ENCODE results near the gene RIN3. TPM values are rescaled to one million over a fixed set of nuclear protein-coding genes. Genes with fewer than 3 reads are reported as not detected.

RIN3 gene
- total RNA-seq, 2 donors from 2014 or later: 8.8 to 41.6 TPM

- 67% methylated on average over 4 of the region's 4 CpGs for WGBS
- Histone ChIP-seq H3K4me3 (no peak overlapping the region), H3K4me1 (replicated peaks) (no peaks in the 10 kb centered on the region), H3K9me3 (no peaks in the 10 kb centered on the region), H3K36me3 (no peaks in the 10 kb centered on the region), H3K27ac (no peak overlapping the region), H3K27me3 (replicated peaks; ENCODE audit: insufficient read depth) (no peaks in the 10 kb centered on the region)
- intact Hi-C loops (cut with DNase I): no loop called here
- TF ChIP-seq CTCF (IDR thresholded peaks at IDR 0.05) (no peak), POLR2A (IDR thresholded peaks at IDR 0.05) (no peak), POLR2AphosphoS5 (IDR thresholded peaks at IDR 0.05) (no peak)
- DNase-seq (ENCODE audit: low spot score): no peak
Measured at GRCh38 chr14:92503756-92504491, 9.7 kb upstream of the RIN3 start.

GRCh38 chr14:92505826-92506225 is 7.8 kb upstream of the RIN3 start:
- no peaks in the 10 kb centered on the region for H3K9me3 ChIP-seq
- no peaks in the 10 kb centered on the region for H3K4me1 ChIP-seq (replicated peaks)
- no peak for DNase-seq (ENCODE audit: low spot score)
- intact Hi-C loops (cut with DNase I): no loop called here
- WGBS: 92% methylated on average over 5 of the region's 5 CpGs
- H3K27ac ChIP-seq: no peak overlapping the region
- H3K27me3 ChIP-seq (replicated peaks; ENCODE audit: insufficient read depth): no peaks in the 10 kb centered on the region
- no peaks in the 10 kb centered on the region for H3K36me3 ChIP-seq
- no peak overlapping the region for H3K4me3 ChIP-seq
- TF ChIP-seq CTCF (IDR thresholded peaks at IDR 0.05): no peak
- TF ChIP-seq POLR2A (IDR thresholded peaks at IDR 0.05): no peak
- no peak for TF ChIP-seq POLR2AphosphoS5 (IDR thresholded peaks at IDR 0.05)

GRCh38 chr14:92506231-92506630 is 7.3 kb upstream of the RIN3 start:
- Histone ChIP-seq H3K4me1 (replicated peaks) (no peaks in the 10 kb centered on the region), H3K4me3 (no peak overlapping the region), H3K36me3 (no peaks in the 10 kb centered on the region), H3K27ac (no peak overlapping the region), H3K27me3 (replicated peaks; ENCODE audit: insufficient read depth) (no peaks in the 10 kb centered on the region), H3K9me3 (no peaks in the 10 kb centered on the region)
- intact Hi-C loops (cut with DNase I): no loop called here
- DNase-seq (ENCODE audit: low spot score): no peak
- TF ChIP-seq CTCF (IDR thresholded peaks at IDR 0.05) (no peak), POLR2A (IDR thresholded peaks at IDR 0.05) (no peak), POLR2AphosphoS5 (IDR thresholded peaks at IDR 0.05) (no peak)
- 100% methylated on average over 3 of the region's 3 CpGs for WGBS

- no peak overlapping the region for H3K4me3 ChIP-seq
- H3K36me3 ChIP-seq: no peaks in the 10 kb centered on the region
- H3K9me3 ChIP-seq: no peaks in the 10 kb centered on the region
- no peak for DNase-seq (ENCODE audit: low spot score)
- TF ChIP-seq POLR2A (IDR thresholded peaks at IDR 0.05): no peak
- TF ChIP-seq CTCF (IDR thresholded peaks at IDR 0.05): no peak
- TF ChIP-seq POLR2AphosphoS5 (IDR thresholded peaks at IDR 0.05): no peak
- no peaks in the 10 kb centered on the region for H3K4me1 ChIP-seq (replicated peaks)
- WGBS: 40% methylated on average over 4 of the region's 4 CpGs
- no peaks in the 10 kb centered on the region for H3K27me3 ChIP-seq (replicated peaks; ENCODE audit: insufficient read depth)
- intact Hi-C loops (cut with DNase I): no loop called here
- no peak overlapping the region for H3K27ac ChIP-seq
Measured at GRCh38 chr14:92507174-92507768, 6.3 kb upstream of the RIN3 start.

- DNase-seq (ENCODE audit: low spot score): no peak
- WGBS: 95% methylated on average over 2 of the region's 2 CpGs
- Histone ChIP-seq H3K4me3 (no peak overlapping the region), H3K4me1 (replicated peaks) (no peaks in the 10 kb centered on the region), H3K36me3 (no peaks in the 10 kb centered on the region), H3K27me3 (replicated peaks; ENCODE audit: insufficient read depth) (no peaks in the 10 kb centered on the region), H3K9me3 (no peaks in the 10 kb centered on the region), H3K27ac (no peak overlapping the region)
- TF ChIP-seq CTCF (IDR thresholded peaks at IDR 0.05) (no peak), POLR2A (IDR thresholded peaks at IDR 0.05) (no peak), POLR2AphosphoS5 (IDR thresholded peaks at IDR 0.05) (no peak)
- intact Hi-C loops (cut with DNase I): loop anchor here (10.0 kb wide), 1 partner anchor 174 kb away; no protein-coding TSS in a partner anchor
Measured at GRCh38 chr14:92510972-92511371, 2.6 kb upstream of the RIN3 start.

All from prostate gland (tissue), 2 donors.